Loucy (cell line): ENCODE results near the gene ETS1.

Experiments
- H2AFZ ChIP-seq: fragments of 200-600 bp; sonication (generic); 2 replicates; pipeline ENCODE4 v1.6.0; 2016; ENCODE audit warnings: antibody characterized with exemption, mild to moderate bottlenecking, low read length, moderate library complexity
- H3F3A ChIP-seq: fragments of 200-600 bp; 2 replicates; pipeline ENCODE4 v1.6.0; 2016; ENCODE audit warnings: antibody characterized with exemption, low read depth, mild to moderate bottlenecking
- H3K27me3 ChIP-seq: fragments of 200-600 bp; sonication (generic); 2 replicates; pipeline ENCODE4 v1.6.1; 2014; ENCODE audit warnings: low read length, mild to moderate bottlenecking; ENCODE audit not compliant: insufficient read depth, poor library complexity, severe bottlenecking
- H3K36me3 ChIP-seq: fragments of 200-600 bp; sonication (generic); 2 replicates; pipeline ENCODE4 v1.6.1; 2016; ENCODE audit warnings: low read length; ENCODE audit not compliant: insufficient read depth
- H3K4me1 ChIP-seq: fragments of 200-600 bp; sonication (generic); 2 replicates; pipeline ENCODE4 v1.5.1; 2014; ENCODE audit warnings: low read length, mild to moderate bottlenecking; ENCODE audit not compliant: insufficient read depth, poor library complexity, severe bottlenecking
- H3K4me2 ChIP-seq: fragments of 200-600 bp; sonication (generic); 2 replicates; pipeline ENCODE4 v1.6.0; 2014; ENCODE audit warnings: antibody characterized with exemption, low read length, low read depth, mild to moderate bottlenecking; ENCODE audit not compliant: poor library complexity, severe bottlenecking
- H3K4me3 ChIP-seq: fragments of 200-600 bp; sonication (generic); 2 replicates; pipeline ENCODE4 v1.5.1; 2014; ENCODE audit warnings: low read length, mild to moderate bottlenecking, mixed read lengths; ENCODE audit not compliant: poor library complexity, severe bottlenecking
- H3K79me2 ChIP-seq: fragments of 200-600 bp; sonication (generic); 2 replicates; pipeline ENCODE4 v1.6.1; 2014; ENCODE audit warnings: low read length; ENCODE audit not compliant: insufficient read depth
- H3K9ac ChIP-seq: fragments of 200-600 bp; sonication (generic); 2 replicates; pipeline ENCODE4 v1.6.0; 2014; ENCODE audit warnings: mild to moderate bottlenecking, low read depth, low read length, moderate library complexity; ENCODE audit not compliant: poor library complexity, severe bottlenecking
- H3K9me2 ChIP-seq: fragments of 200-600 bp; sonication (generic); replicated peaks from 2 replicates; pipeline ENCODE4 v1.6.1; 2016; ENCODE audit warnings: low read depth, low read length, mixed read lengths
- H3K9me3 ChIP-seq: fragments of 200-600 bp; sonication (generic); 2 replicates; pipeline ENCODE4 v1.6.1; 2014; ENCODE audit warnings: mild to moderate bottlenecking, antibody characterized with exemption, low read length, low read depth; ENCODE audit not compliant: insufficient read depth
- H4K20me1 ChIP-seq: fragments of 200-600 bp; sonication (generic); 2 replicates; pipeline ENCODE4 v1.6.0; 2014; ENCODE audit warnings: antibody characterized with exemption, low read length, mild to moderate bottlenecking; ENCODE audit not compliant: insufficient read depth, poor library complexity, severe bottlenecking
- EZH2phosphoT487 ChIP-seq: fragments of 200-600 bp; IDR thresholded peaks from 2 replicates; pipeline ENCODE4 v1.6.1; 2018; ENCODE audit warnings: antibody characterized with exemption, mild to moderate bottlenecking, moderate library complexity, borderline replicate concordance
- TF ChIP-seq, protein P1 (sequence below): fragments of 200-600 bp; sonication (generic); conservative IDR thresholded peaks from 2 replicates; pipeline ENCODE4 v1.5.1; 2014; ENCODE audit warnings: mild to moderate bottlenecking, antibody characterized with exemption, low read length

Gene ETS1

DNA sequence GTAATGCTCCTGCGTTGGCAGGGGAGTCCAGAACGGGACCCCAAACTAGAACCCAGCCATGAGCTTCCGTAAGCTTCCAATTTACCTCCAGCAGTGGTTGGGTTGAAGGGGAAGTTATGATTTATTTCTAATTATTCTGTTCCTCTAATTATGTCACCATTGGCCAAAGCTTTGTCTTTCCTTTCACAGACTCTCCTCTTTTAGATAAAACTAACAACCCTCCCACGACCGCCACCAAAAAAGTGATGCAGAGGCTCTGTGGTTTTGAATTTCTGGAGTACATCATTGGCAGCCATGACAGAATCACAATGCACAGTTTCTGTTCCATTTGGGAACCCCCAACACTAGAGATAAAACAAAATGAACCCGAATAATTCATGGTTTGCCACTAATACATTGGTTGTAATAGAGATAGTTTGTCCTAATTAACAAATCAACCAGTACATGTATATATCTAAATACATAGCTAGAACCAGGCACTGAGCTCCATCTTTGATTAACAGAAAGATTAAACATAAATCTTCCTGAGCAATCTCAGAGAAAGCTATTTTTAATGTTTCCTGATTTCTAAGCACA is 64.3 kb downstream of the ETS1 start:
- Histone ChIP-seq H2AFZ (no peak overlapping the region), H3K79me2 (peaks cover 59% of the 10 kb centered on the region), H3K4me3 (peak overlapping the region; percentile 91), H3K36me3 (no peaks in the 10 kb centered on the region), H3K9me3 (no peaks in the 10 kb centered on the region), H3F3A (peaks cover 4% of the 10 kb centered on the region; the same call in 1 of the 2 replicates), H3K4me1 (peaks cover 84% of the 10 kb centered on the region), H3K9me2 (no peaks in the 10 kb centered on the region), H3K9ac (peak overlapping the region; percentile 99), H4K20me1 (peaks cover 38% of the 10 kb centered on the region), H3K4me2 (peak overlapping the region; percentile 77), H3K27me3 (no peaks in the 10 kb centered on the region)
- TF ChIP-seq, protein P1, sequence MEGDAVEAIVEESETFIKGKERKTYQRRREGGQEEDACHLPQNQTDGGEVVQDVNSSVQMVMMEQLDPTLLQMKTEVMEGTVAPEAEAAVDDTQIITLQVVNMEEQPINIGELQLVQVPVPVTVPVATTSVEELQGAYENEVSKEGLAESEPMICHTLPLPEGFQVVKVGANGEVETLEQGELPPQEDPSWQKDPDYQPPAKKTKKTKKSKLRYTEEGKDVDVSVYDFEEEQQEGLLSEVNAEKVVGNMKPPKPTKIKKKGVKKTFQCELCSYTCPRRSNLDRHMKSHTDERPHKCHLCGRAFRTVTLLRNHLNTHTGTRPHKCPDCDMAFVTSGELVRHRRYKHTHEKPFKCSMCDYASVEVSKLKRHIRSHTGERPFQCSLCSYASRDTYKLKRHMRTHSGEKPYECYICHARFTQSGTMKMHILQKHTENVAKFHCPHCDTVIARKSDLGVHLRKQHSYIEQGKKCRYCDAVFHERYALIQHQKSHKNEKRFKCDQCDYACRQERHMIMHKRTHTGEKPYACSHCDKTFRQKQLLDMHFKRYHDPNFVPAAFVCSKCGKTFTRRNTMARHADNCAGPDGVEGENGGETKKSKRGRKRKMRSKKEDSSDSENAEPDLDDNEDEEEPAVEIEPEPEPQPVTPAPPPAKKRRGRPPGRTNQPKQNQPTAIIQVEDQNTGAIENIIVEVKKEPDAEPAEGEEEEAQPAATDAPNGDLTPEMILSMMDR, result no peak
- no peak for TF ChIP-seq EZH2phosphoT487

DNA sequence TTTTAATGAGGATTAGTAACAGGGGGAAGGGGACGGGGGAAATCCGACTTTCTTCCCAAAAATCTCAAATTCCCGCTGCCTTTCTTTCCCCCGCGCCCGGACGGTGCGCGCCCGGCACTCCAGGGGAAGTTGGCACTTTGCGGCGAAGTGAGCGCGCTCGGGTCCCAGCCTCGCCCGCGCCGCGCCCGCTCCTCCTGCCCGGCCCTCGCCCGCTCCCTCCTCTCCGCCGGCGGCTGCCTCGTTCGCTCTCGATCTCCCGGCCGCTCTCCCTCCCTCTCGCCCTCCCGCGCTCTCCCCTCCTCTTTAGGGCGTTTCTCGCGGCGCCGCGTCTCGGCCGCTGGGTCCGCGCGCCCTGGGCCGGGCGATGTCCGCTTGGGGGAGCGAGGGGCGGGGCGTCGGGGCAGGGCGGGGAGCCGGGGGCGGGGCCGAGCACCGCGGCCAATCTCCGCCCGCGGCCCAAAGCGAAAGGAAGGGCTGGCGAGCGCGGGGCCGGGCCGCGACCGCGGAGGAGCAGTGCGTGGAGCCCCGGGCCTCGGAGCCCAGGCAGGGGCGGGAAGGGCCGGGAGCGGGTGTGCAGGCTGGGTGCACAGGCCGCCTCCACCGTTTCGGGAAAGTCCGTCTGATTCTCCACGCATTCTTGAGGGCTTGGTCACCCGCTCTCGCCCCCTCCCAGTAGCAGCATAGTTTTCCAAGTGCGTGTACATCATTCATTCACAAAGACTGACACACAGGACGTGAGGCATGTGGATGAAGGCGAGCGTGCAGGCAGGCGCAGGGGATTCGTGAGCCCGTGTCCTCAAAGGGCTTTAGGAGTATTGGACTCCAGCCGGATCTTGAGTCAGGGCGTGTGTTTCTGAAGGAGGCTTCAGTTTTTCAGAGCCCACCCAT is 65.1 kb downstream of the ETS1 start:
- Histone ChIP-seq H2AFZ (no peak overlapping the region), H3K36me3 (peaks cover 2% of the 10 kb centered on the region; the same call in 1 of the 2 replicates), H3K79me2 (peaks cover 67% of the 10 kb centered on the region), H3K9me3 (no peaks in the 10 kb centered on the region), H3K4me2 (peak overlapping the region; percentile 96), H3K4me3 (peak overlapping the region; percentile 91), H4K20me1 (peaks cover 46% of the 10 kb centered on the region), H3K4me1 (peaks cover 83% of the 10 kb centered on the region), H3K9me2 (no peaks in the 10 kb centered on the region), H3K9ac (peak overlapping the region; percentile 99), H3K27me3 (no peaks in the 10 kb centered on the region), H3F3A (peaks cover 4% of the 10 kb centered on the region; the same call in 1 of the 2 replicates)
- no peak for TF ChIP-seq EZH2phosphoT487
- TF ChIP-seq, protein P1, result no peak

GRCh38 chr11:128521682-128522054 is 65.7 kb downstream of the ETS1 start:
- TF ChIP-seq, protein P1, result no peak
- Histone ChIP-seq H3K36me3 (peaks cover 3% of the 10 kb centered on the region; the same call in 1 of the 2 replicates), H3K4me2 (peak overlapping the region; percentile 96), H3K9me3 (no peaks in the 10 kb centered on the region), H2AFZ (no peak overlapping the region), H3F3A (peaks cover 4% of the 10 kb centered on the region; the same call in 1 of the 2 replicates), H3K9ac (peak overlapping the region; percentile 99), H3K4me1 (peaks cover 83% of the 10 kb centered on the region), H3K9me2 (no peaks in the 10 kb centered on the region), H3K27me3 (no peaks in the 10 kb centered on the region), H3K4me3 (peak overlapping the region; percentile 91), H4K20me1 (peaks cover 52% of the 10 kb centered on the region), H3K79me2 (peaks cover 73% of the 10 kb centered on the region)
